GM23338 (cell line): ENCODE measurements around the gene PEX19.

Experiments used
- CREB1 ChIP-seq: fragments of 250-450 bp; sonication (Bioruptor Pico); IDR thresholded peaks from 2 replicates; pipeline ENCODE4 v1.5.0; 2020; ENCODE audit warnings: low read depth, mild to moderate bottlenecking, moderate library complexity
- EZH2 ChIP-seq: fragments of 200-600 bp; sonication (generic); IDR thresholded peaks from one replicate; pipeline ENCODE4 v1.8.0; 2017; ENCODE audit warnings: antibody characterized with exemption, mild to moderate bottlenecking, low read depth; ENCODE audit not compliant: unreplicated experiment
- EZH2phosphoT487 ChIP-seq: fragments of 200-600 bp; sonication (generic); IDR thresholded peaks from one replicate; pipeline ENCODE4 v1.8.1; 2018; ENCODE audit warnings: antibody characterized with exemption; ENCODE audit not compliant: unreplicated experiment
- POLR2AphosphoS5 ChIP-seq: IDR thresholded peaks from 2 replicates; pipeline ENCODE4 v1.6.1; 2016; ENCODE audit warnings: antibody characterized with exemption, low read depth
- ZNF114 ChIP-seq: fragments of 250-450 bp; sonication (Bioruptor Pico); IDR thresholded peaks from 2 replicates; pipeline ENCODE4 v1.5.0; 2020; ENCODE audit warnings: mild to moderate bottlenecking, moderate library complexity
- TF ChIP-seq, protein P1 (sequence below), 2 experiments: fragments of 200-600 bp in 1 of 2; sonication (generic) in 1 of 2; conservative IDR thresholded peaks; 2 replicates each; pipeline versions ENCODE4 v1.5.1 to v1.6.1; 2016 to 2017; ENCODE audit warnings: antibody characterized with exemption in 2 of 2, low read depth in 2 of 2, mild to moderate bottlenecking in 2 of 2, moderate library complexity in 1 of 2
- TF ChIP-seq, protein P2 (sequence below): IDR thresholded peaks from 2 replicates; pipeline ENCODE4 v1.6.1; 2016; ENCODE audit warnings: antibody characterized with exemption

DNA sequence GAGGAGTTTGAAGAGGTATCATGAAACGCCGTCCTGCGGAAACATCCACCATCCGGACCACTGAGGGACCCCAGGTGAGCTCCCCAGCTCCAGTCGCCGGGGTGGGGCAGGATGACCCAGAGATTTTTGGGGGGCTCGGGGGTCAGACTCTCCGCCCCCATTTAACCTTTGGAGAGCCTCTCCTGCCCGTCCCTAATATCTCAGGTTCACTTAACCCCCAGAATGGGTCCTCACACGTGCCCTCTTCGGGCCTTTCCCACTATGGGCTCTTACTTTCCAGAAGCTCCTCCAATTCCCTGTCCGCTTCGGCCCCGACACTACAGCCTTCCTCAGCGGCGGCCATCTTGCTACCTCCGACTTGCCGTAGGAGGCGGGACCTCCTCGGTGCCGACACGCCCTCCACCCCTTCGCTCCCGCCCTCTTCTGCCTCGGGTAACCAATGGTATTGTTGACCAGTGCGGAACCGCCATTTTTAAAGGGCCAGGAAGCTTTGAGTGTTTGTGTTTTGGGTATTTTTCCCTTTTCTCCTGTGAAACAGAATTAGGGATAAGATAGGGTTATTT lies at the start of gene PEX19:
- no peak for TF ChIP-seq EZH2phosphoT487
- TF ChIP-seq POLR2AphosphoS5 = peak; percentile 93
- TF ChIP-seq, protein P1, sequence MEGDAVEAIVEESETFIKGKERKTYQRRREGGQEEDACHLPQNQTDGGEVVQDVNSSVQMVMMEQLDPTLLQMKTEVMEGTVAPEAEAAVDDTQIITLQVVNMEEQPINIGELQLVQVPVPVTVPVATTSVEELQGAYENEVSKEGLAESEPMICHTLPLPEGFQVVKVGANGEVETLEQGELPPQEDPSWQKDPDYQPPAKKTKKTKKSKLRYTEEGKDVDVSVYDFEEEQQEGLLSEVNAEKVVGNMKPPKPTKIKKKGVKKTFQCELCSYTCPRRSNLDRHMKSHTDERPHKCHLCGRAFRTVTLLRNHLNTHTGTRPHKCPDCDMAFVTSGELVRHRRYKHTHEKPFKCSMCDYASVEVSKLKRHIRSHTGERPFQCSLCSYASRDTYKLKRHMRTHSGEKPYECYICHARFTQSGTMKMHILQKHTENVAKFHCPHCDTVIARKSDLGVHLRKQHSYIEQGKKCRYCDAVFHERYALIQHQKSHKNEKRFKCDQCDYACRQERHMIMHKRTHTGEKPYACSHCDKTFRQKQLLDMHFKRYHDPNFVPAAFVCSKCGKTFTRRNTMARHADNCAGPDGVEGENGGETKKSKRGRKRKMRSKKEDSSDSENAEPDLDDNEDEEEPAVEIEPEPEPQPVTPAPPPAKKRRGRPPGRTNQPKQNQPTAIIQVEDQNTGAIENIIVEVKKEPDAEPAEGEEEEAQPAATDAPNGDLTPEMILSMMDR (conservative IDR thresholded peaks at IDR 0.05; ENCODE audit: low read depth in 2 of 2) = no peak
- peak; percentile 51; the same call in 1 of the 2 replicates for TF ChIP-seq CREB1 (CRISPR knock-in tag)
- TF ChIP-seq EZH2 = no peak
- no peak for TF ChIP-seq ZNF114 (CRISPR knock-in tag)
- TF ChIP-seq, protein P2, sequence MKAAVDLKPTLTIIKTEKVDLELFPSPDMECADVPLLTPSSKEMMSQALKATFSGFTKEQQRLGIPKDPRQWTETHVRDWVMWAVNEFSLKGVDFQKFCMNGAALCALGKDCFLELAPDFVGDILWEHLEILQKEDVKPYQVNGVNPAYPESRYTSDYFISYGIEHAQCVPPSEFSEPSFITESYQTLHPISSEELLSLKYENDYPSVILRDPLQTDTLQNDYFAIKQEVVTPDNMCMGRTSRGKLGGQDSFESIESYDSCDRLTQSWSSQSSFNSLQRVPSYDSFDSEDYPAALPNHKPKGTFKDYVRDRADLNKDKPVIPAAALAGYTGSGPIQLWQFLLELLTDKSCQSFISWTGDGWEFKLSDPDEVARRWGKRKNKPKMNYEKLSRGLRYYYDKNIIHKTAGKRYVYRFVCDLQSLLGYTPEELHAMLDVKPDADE = 0 out of 2 replicates have a peak, but pooled peaks have one; percentile 20
